GM12865 (cell line): ENCODE results near the gene HOPX.

ENCODE experiments used
- DNase-seq: peaks from one replicate; pipeline ENCODE4 v3.0.0; 2010; ENCODE audit warnings: low read depth
- H3K4me3 ChIP-seq: 2 replicates; pipeline ENCODE4 v1.5.1; 2011; ENCODE audit warnings: mild to moderate bottlenecking, low read depth, low read length, control low read depth
- CTCF ChIP-seq: IDR thresholded peaks from 2 replicates; pipeline ENCODE4 v1.5.1; 2011; ENCODE audit warnings: low read length, control low read depth, low read depth, inconsistent platforms; ENCODE audit not compliant: insufficient read depth; ENCODE audit errors: missing control alignments

Gene HOPX

DNA sequence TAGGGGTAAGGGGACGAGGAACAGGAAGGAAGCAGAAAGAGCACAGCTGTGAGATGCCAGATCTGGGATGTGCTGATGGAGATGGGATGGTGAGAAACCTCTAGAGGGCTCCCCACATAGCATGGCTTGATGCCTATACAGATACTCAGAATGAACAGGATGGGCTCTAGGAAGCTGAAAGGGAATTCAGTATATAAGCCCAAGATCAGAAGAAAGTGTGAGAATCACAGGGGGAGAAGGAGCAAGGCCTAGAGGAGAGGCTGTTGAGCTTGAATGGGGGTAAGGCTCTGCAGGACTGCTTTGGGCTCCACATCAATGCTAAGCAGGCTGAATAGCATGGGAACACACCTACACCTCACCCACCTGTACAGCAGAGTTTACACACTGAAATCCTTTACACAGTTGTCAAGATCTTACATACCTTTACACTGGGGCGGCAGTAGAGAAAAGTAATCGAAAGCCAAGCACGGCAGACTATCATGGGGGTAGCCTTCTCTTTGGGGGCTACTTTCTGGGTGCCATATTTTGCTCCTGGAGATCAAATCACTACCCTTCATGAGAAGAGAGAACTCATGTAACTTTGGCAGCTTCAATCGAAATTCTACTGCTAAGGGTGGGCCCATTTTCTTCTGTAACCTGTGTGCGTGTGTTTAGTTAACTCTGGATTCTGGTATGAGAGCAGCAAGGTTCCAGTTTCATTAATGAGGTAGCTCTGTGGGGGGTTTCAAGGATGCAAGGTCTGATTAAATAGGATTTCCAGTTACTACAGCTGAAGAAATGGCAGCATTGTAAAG is 30.6 kb downstream of the HOPX start:
- no peak for TF ChIP-seq CTCF
- H3K4me3 ChIP-seq, result no peak overlapping the region
- DNase-seq, result no peak

DNA sequence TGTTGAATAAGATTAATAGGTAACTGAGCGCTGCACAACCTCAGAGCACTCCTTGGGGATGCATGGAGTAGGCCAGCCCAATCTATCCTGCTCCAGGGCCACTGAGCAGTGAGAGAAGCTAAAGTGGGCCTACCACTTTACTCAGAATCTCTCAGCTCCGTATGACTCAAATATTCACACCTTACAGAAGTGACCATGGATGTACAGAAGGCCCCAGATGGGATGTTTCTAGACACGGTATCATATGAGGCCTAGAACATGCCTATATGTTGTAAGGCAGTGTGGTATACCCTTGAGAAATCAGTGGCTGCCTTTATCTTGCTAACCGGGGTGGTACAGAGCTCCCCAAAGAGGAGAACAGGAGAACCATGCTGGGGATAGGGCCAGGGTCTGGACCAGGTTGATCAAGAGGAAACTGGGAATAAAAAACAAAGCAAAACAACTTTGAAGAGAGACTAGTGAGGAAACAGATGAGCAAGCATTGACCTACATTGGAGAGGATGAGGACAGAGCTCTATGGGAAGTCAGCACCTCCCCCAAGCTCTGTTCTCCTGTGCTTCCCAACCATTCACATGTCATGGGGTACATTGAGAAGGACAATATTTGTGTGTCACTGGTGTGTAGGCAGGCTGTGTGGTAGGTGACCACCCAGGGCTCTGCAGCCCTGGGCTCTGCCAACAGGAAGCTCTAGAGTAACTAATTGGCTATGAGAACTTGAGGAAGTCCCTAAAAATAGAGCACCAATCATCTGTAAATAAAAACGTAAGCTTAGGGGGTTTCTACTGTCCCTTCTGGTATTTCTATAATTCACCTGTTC is 31.4 kb downstream of the HOPX start:
- no peak overlapping the region for H3K4me3 ChIP-seq
- no peak for TF ChIP-seq CTCF
- no peak for DNase-seq

DNA sequence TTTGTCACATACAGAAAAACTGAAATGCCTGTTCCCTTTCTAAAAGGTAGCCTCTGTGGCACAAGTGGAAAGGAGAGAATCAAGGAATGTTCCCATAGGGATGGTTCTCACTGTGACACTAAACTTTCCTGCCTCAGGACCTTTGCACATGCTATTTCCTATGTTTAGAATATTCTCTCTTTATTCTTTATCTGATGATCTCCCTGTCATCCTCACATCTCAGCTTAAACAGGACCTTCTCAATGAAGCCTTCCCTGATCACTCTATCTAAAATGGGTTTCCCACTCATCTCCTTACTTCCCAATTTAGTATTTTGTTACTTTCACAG is 32.3 kb downstream of the HOPX start:
- no peak for TF ChIP-seq CTCF
- no peak for DNase-seq
- no peak overlapping the region for H3K4me3 ChIP-seq

DNA sequence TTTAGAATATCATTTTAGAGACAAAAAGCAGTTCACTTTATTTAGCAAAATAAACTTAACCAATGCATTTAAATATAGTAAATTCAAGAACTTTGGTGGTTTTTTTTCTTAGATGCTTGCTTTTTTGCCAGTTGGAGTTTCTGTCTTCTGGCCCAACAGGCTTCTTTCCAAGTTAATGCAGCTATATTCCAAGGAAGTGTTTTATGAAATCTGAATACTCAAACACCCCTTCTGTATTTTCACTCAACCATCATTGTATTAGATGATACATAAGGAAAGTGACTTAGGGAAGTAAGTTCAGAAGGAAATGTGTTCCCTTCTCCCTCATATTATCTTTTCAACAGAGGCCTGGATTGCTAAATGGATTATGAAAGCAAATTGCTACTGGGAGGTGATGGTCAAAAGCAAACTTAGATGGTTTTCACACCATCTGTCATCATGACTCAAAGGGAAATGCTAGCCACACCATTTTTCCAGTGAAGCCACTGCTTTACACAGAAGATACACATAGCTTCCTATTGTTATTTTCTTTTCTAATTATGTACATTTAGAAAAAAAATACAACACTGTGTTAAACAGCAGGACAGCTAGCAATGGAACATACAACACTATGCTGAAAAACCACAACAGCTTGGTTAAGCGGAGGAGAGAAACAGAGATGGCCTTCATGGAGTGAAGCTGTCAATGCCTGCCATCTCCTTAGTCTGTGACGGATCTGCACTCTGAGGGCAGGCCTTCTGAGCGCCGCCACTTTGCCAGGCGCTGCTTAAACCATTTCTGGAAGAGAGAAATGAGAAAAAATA is 32.9 kb downstream of the HOPX start:
- no peak for TF ChIP-seq CTCF
- no peak for DNase-seq
- H3K4me3 ChIP-seq, result no peak overlapping the region

DNA sequence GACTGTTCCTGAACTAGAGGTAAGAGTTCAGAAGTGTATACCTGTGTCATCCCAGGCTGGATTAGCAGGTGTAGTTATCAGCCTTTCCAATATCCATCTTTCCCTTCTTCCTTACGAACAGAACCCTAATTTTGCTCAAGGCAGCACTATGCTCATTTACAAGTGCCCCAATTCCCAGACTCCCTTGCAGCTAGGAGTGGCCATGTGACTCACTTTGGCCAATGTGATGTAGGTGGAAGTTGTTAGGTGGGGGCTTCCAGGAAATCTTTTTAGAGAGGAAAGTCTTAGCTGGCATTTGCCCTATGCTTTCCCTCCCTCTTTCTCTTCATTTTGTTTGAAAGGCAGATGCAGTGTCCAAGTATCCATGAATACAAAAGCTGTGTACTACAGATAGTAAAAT is 34.8 kb downstream of the HOPX start:
- DNase-seq, result no peak
- no peak for TF ChIP-seq CTCF
- H3K4me3 ChIP-seq, result no peak overlapping the region

DNA sequence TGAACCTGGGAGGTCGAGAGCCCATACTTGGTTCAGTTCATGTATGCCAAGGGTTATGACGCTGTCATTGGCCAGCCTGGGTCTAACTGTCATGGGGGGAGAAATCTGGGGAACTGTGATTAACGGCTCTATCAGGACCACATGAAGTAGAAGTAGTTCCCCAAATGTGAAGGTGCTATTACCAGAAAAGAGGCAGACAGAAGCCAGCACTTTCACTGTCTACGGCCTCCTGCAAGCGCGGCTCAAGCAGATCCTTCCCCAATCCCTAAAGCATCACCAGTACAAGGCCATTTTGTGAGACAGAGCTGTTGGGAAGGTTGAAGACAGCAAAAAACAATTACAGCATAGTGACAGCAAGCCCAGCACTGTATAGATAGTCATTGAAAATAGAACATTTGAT is 37.5 kb downstream of the HOPX start:
- no peak for DNase-seq
- TF ChIP-seq CTCF, result no peak

More for the DNA sequence above, 37.5 kb downstream of the HOPX start:
- H3K4me3 ChIP-seq, result no peak overlapping the region
